GM21447 (cell line): ENCODE results near the gene MBD4.
"Not testable (repeated sequence)": the region's sequence is repeated elsewhere in the genome, so short reads cannot be mapped to it uniquely, and the experiment has no call there.

Source experiments
- ATAC-seq: cut with Tn5 transposase; IDR thresholded peaks from one replicate; pipeline ENCODE4 v1.9.1; 2021; ENCODE audit not compliant: unreplicated experiment

Gene MBD4

GRCh38 chr3:129439817-129440617, at the start of gene MBD4, which contains the start of gene IFT122:
TSS of gene MBD4 (minus strand) at chr3:129439948. CDS start at chr3:129439833, 115 bp downstream.
TSS of gene IFT122 (plus strand) at chr3:129440224. CDS start at chr3:129440331, 107 bp downstream.
- peak; percentile 79 for ATAC-seq

GRCh38 chr3:129489258-129489657, 49.5 kb upstream of the MBD4 start:
- not testable (repeated sequence) for ATAC-seq

GRCh38 chr3:129487868-129488335, 48.2 kb upstream of the MBD4 start:
- not testable (repeated sequence) for ATAC-seq

- no peak for ATAC-seq
Observed at GRCh38 chr3:129487183-129487867, 47.6 kb upstream of the MBD4 start.

- no peak for ATAC-seq
Observed at GRCh38 chr3:129486664-129487035, 46.9 kb upstream of the MBD4 start.

- no peak for ATAC-seq
Observed at GRCh38 chr3:129485721-129486663, 46.2 kb upstream of the MBD4 start.

GRCh38 chr3:129485146-129485545, 45.4 kb upstream of the MBD4 start:
- ATAC-seq: not testable (repeated sequence)

GRCh38 chr3:129483870-129484269, 44.1 kb upstream of the MBD4 start:
- ATAC-seq: no peak

- ATAC-seq: no peak
Observed at GRCh38 chr3:129482721-129483120, 43.0 kb upstream of the MBD4 start.

- ATAC-seq: no peak
Observed at GRCh38 chr3:129481766-129482332, 42.1 kb upstream of the MBD4 start.

- not testable (repeated sequence) for ATAC-seq
Observed at GRCh38 chr3:129481225-129481765, 41.5 kb upstream of the MBD4 start.

- ATAC-seq: no peak
Observed at GRCh38 chr3:129476586-129476985, 36.8 kb upstream of the MBD4 start.

GRCh38 chr3:129475863-129476262, 36.1 kb upstream of the MBD4 start:
- no peak for ATAC-seq

- no peak for ATAC-seq
Observed at GRCh38 chr3:129474984-129475804, 35.4 kb upstream of the MBD4 start.

- no peak for ATAC-seq
Observed at GRCh38 chr3:129473769-129474152, 34.0 kb upstream of the MBD4 start.

GRCh38 chr3:129473067-129473768, 33.5 kb upstream of the MBD4 start:
- no peak for ATAC-seq

- no peak for ATAC-seq
Observed at GRCh38 chr3:129470861-129471260, 31.1 kb upstream of the MBD4 start.

GRCh38 chr3:129469026-129469425, 29.3 kb upstream of the MBD4 start:
- no peak for ATAC-seq

GRCh38 chr3:129467932-129468331, 28.2 kb upstream of the MBD4 start:
- no peak for ATAC-seq
